Keratinocyte (primary cell): ENCODE data around the gene RHOU. TPM values are rescaled to one million over a fixed set of nuclear protein-coding genes. Genes with fewer than 3 reads are reported as not detected.

Experiments used
- DNase-seq: peaks from one replicate; pipeline ENCODE4 v3.0.0-alpha.2; 2011; ENCODE audit warnings: low read depth, missing footprints, low spot score
- FAIRE-seq: peaks from 2 replicates; lab custom pipeline; 2011; peaks lifted over from hg19 to GRCh38; lab: Jason Lieb, UNC
- H2AFZ ChIP-seq: 2 replicates; pipeline ENCODE4 v1.6.0; 2012; ENCODE audit warnings: low read length, control low read depth, inconsistent platforms; ENCODE audit not compliant: control insufficient read depth
- H3K27ac ChIP-seq: 2 replicates; pipeline ENCODE4 v1.5.1; 2011; ENCODE audit warnings: low read length; ENCODE audit not compliant: control insufficient read depth, insufficient read depth
- H3K27me3 ChIP-seq: 3 replicates; pipeline ENCODE4 v1.6.0; 2011; ENCODE audit warnings: low read length; ENCODE audit not compliant: control insufficient read depth, insufficient read depth; ENCODE audit errors: extremely low read depth
- H3K36me3 ChIP-seq, 2 experiments: 2 replicates in 1 of 2; 3 replicates in 1 of 2; pipeline ENCODE4 v1.5.1; 2011; ENCODE audit warnings: low read length in 2 of 2, mild to moderate bottlenecking in 1 of 2; ENCODE audit not compliant: control insufficient read depth in 2 of 2, insufficient read depth in 2 of 2; ENCODE audit errors: extremely low read depth in 1 of 2
- H3K4me1 ChIP-seq: 3 replicates; pipeline ENCODE4 v1.5.1; 2011; ENCODE audit warnings: low read length; ENCODE audit not compliant: control insufficient read depth, insufficient read depth; ENCODE audit errors: extremely low read depth
- H3K4me2 ChIP-seq: 3 replicates; pipeline ENCODE4 v1.6.0; 2011; ENCODE audit warnings: low read depth, low read length; ENCODE audit not compliant: control insufficient read depth, insufficient read depth; ENCODE audit errors: extremely low read depth
- H3K4me3 ChIP-seq, 3 experiments: fragments of 200-600 bp in 1 of 3; sonication (generic) in 1 of 3; 2 replicates in 2 of 3; 3 replicates in 1 of 3; pipeline ENCODE4 v1.5.1; 2011 to 2016; ENCODE audit warnings: low read length in 3 of 3, mild to moderate bottlenecking in 3 of 3, control low read depth in 2 of 3, inconsistent platforms in 1 of 3, low read depth in 1 of 3, mixed read lengths in 1 of 3, mixed run types in 1 of 3, moderate library complexity in 1 of 3; ENCODE audit not compliant: control insufficient read depth in 2 of 3, insufficient read depth in 2 of 3; ENCODE audit errors: extremely low read depth in 1 of 3
- H3K79me2 ChIP-seq: 2 replicates; pipeline ENCODE4 v1.6.0; 2012; ENCODE audit warnings: low read length; ENCODE audit not compliant: control insufficient read depth, insufficient read depth
- H3K9ac ChIP-seq: 3 replicates; pipeline ENCODE4 v1.6.0; 2011; ENCODE audit warnings: low read length; ENCODE audit not compliant: control insufficient read depth, insufficient read depth; ENCODE audit errors: extremely low read depth
- H3K9me1 ChIP-seq: 3 replicates; pipeline ENCODE4 v1.6.0; 2011; ENCODE audit warnings: low read length; ENCODE audit not compliant: control insufficient read depth, insufficient read depth; ENCODE audit errors: extremely low read depth
- H3K9me3 ChIP-seq: 2 replicates; pipeline ENCODE4 v1.5.1; 2012; ENCODE audit warnings: low read depth, low read length; ENCODE audit not compliant: control insufficient read depth
- H4K20me1 ChIP-seq: 3 replicates; pipeline ENCODE4 v1.6.0; 2011; ENCODE audit warnings: low read length; ENCODE audit not compliant: control insufficient read depth, insufficient read depth; ENCODE audit errors: extremely low read depth
- CTCF ChIP-seq, 3 experiments: IDR thresholded peaks in 1 of 3; conservative IDR thresholded peaks in 1 of 3; optimal IDR thresholded peaks in 1 of 3; 2 replicates in 2 of 3; 3 replicates in 1 of 3; pipeline versions ENCODE3 to v1.5.1; 2011; ENCODE audit warnings: low read length in 3 of 3, mild to moderate bottlenecking in 3 of 3, moderate library complexity in 2 of 3, control low read depth in 1 of 3, inconsistent platforms in 1 of 3; ENCODE audit not compliant: insufficient read depth in 2 of 3; ENCODE audit errors: extremely low read depth in 1 of 3
- EZH2 ChIP-seq: IDR thresholded peaks from one replicate; pipeline ENCODE4 v1.6.1; 2012; ENCODE audit warnings: inconsistent platforms, mild to moderate bottlenecking, low read length, moderate library complexity
- dilution Hi-C: fragments of 300-500 bp; cut with MboI; formaldehyde crosslinking; loops from one replicate; pipeline ENCODE4 v1.7.0; 2020; ENCODE audit warnings: low sequenced_read_pairs; ENCODE audit not compliant: extremely low pct_ligation_motif_present
- polyA plus RNA-seq, 5 experiments: library from polyadenylated mRNA; depleted of rRNA in 3 of 5; stranded (reverse) in 3 of 5; stranded (forward) in 1 of 5; unstranded in 1 of 5; fragments of >200 nt; gene quantifications; 1 replicate in 1 of 5; 2 replicates in 3 of 5; 3 replicates in 1 of 5; pipeline versions ENCODE4 v1.2.1 to v1.2.3, GENCODE V29; 2011 to 2012; ENCODE audit warnings: missing spikeins in 2 of 5, low read depth in 1 of 5, low replicate concordance in 1 of 5

Gene RHOU
- polyA plus RNA-seq, 1 donor (not counting 4 experiments of a cell fraction or from before 2014, with no cell fraction given) = 0.29 TPM

- DNase-seq = no peak
Observed at GRCh38 chr1:228781161-228781808, 46.0 kb downstream of the RHOU start.

GRCh38 chr1:228781809-228782661 is 46.8 kb downstream of the RHOU start:
- H3K4me3 ChIP-seq = no peak overlapping the region
- dilution Hi-C loops = no loop called here
- H3K27me3 ChIP-seq = peaks cover under 1% of the 10 kb centered on the region
- DNase-seq (no peak), FAIRE-seq (no peak)
- H2AFZ ChIP-seq = no peak overlapping the region
- H3K79me2 ChIP-seq = no peaks in the 10 kb centered on the region
- H3K9ac ChIP-seq = no peak overlapping the region
- H3K27ac ChIP-seq = no peak overlapping the region
- no peaks in the 10 kb centered on the region for H3K36me3 ChIP-seq
- no peaks in the 10 kb centered on the region for H3K9me1 ChIP-seq
- H4K20me1 ChIP-seq = no peaks in the 10 kb centered on the region
- H3K4me2 ChIP-seq = no peak overlapping the region
- no peaks in the 10 kb centered on the region for H3K4me1 ChIP-seq
- no peak for TF ChIP-seq CTCF (optimal IDR thresholded peaks at IDR 0.05 in 1 of 3, IDR thresholded peaks at IDR 0.05 in 1 of 3, conservative IDR thresholded peaks at IDR 0.05 in 1 of 3; ENCODE audit: extremely low read depth in 1 of 3, insufficient read depth in 2 of 3, low read length in 3 of 3)
- TF ChIP-seq EZH2 = no peak
- no peaks in the 10 kb centered on the region for H3K9me3 ChIP-seq

More at GRCh38 chr1:228781161-228781808, 46.0 kb downstream of the RHOU start:
- TF ChIP-seq EZH2 (no peak), CTCF (optimal IDR thresholded peaks at IDR 0.05 in 1 of 3, IDR thresholded peaks at IDR 0.05 in 1 of 3, conservative IDR thresholded peaks at IDR 0.05 in 1 of 3; ENCODE audit: extremely low read depth in 1 of 3, insufficient read depth in 2 of 3, low read length in 3 of 3) (no peak)
- no peaks in the 10 kb centered on the region for H3K9me1 ChIP-seq
- H3K4me2 ChIP-seq = no peak overlapping the region
- H3K79me2 ChIP-seq = no peaks in the 10 kb centered on the region
- dilution Hi-C loops = no loop called here
- H3K36me3 ChIP-seq = no peaks in the 10 kb centered on the region
- H3K9ac ChIP-seq = no peak overlapping the region
- no peak overlapping the region for H3K4me3 ChIP-seq
- no peaks in the 10 kb centered on the region for H3K27me3 ChIP-seq
- no peak for FAIRE-seq
- H3K4me1 ChIP-seq = no peaks in the 10 kb centered on the region
- no peak overlapping the region for H2AFZ ChIP-seq
- no peaks in the 10 kb centered on the region for H3K9me3 ChIP-seq
- no peaks in the 10 kb centered on the region for H4K20me1 ChIP-seq
- H3K27ac ChIP-seq = no peak overlapping the region
